ENCODE results near the gene KCNH2.

The KCNH2 gene

GRCh38 chr7:150972023-150972468 is 6.1 kb downstream of the KCNH2 start:
- Histone ChIP-seq H3K27me3 (ENCODE audit: insufficient read depth, poor library complexity, severe bottlenecking) (peaks cover 22% of the 10 kb centered on the region), H3K36me3 (ENCODE audit: low read depth) (no peaks in the 10 kb centered on the region), H3K4me1 (ENCODE audit: insufficient read depth, poor library complexity, severe bottlenecking) (no peaks in the 10 kb centered on the region), H3K9me3 (ENCODE audit: severe bottlenecking) (no peaks in the 10 kb centered on the region), H3K27ac (ENCODE audit: poor library complexity, severe bottlenecking) (no peak overlapping the region), H3K4me3 (ENCODE audit: severe bottlenecking) (no peak overlapping the region)
- DNase-seq (ENCODE audit: low spot score) (no peak), ATAC-seq (ENCODE audit: low read depth) (no peak)
- TF ChIP-seq, protein P1, sequence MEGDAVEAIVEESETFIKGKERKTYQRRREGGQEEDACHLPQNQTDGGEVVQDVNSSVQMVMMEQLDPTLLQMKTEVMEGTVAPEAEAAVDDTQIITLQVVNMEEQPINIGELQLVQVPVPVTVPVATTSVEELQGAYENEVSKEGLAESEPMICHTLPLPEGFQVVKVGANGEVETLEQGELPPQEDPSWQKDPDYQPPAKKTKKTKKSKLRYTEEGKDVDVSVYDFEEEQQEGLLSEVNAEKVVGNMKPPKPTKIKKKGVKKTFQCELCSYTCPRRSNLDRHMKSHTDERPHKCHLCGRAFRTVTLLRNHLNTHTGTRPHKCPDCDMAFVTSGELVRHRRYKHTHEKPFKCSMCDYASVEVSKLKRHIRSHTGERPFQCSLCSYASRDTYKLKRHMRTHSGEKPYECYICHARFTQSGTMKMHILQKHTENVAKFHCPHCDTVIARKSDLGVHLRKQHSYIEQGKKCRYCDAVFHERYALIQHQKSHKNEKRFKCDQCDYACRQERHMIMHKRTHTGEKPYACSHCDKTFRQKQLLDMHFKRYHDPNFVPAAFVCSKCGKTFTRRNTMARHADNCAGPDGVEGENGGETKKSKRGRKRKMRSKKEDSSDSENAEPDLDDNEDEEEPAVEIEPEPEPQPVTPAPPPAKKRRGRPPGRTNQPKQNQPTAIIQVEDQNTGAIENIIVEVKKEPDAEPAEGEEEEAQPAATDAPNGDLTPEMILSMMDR (IDR thresholded peaks at IDR 0.05; ENCODE audit: poor library complexity, severe bottlenecking), result no peak

- TF ChIP-seq, protein P1 (IDR thresholded peaks at IDR 0.05; ENCODE audit: poor library complexity, severe bottlenecking), result no peak
- Histone ChIP-seq H3K9me3 (ENCODE audit: severe bottlenecking) (no peaks in the 10 kb centered on the region), H3K36me3 (ENCODE audit: low read depth) (no peaks in the 10 kb centered on the region), H3K4me1 (ENCODE audit: insufficient read depth, poor library complexity, severe bottlenecking) (no peaks in the 10 kb centered on the region), H3K4me3 (ENCODE audit: severe bottlenecking) (no peak overlapping the region), H3K27me3 (ENCODE audit: insufficient read depth, poor library complexity, severe bottlenecking) (peaks cover 18% of the 10 kb centered on the region), H3K27ac (ENCODE audit: poor library complexity, severe bottlenecking) (no peak overlapping the region)
- ATAC-seq (ENCODE audit: low read depth), result no peak
- DNase-seq (ENCODE audit: low spot score), result no peak
Observed at GRCh38 chr7:150971242-150972022, 6.7 kb downstream of the KCNH2 start.

GRCh38 chr7:150970424-150970823 is 7.7 kb downstream of the KCNH2 start:
- no peaks in the 10 kb centered on the region for H3K36me3 ChIP-seq (ENCODE audit: low read depth)
- H3K27me3 ChIP-seq (ENCODE audit: insufficient read depth, poor library complexity, severe bottlenecking), result peaks cover 13% of the 10 kb centered on the region
- no peak overlapping the region for H3K4me3 ChIP-seq (ENCODE audit: severe bottlenecking)
- TF ChIP-seq, protein P1 (IDR thresholded peaks at IDR 0.05; ENCODE audit: poor library complexity, severe bottlenecking), result no peak
- H3K4me1 ChIP-seq (ENCODE audit: insufficient read depth, poor library complexity, severe bottlenecking), result no peaks in the 10 kb centered on the region
- DNase-seq (ENCODE audit: low spot score) (no peak), ATAC-seq (ENCODE audit: low read depth) (no peak)
- no peak overlapping the region for H3K27ac ChIP-seq (ENCODE audit: poor library complexity, severe bottlenecking)
- H3K9me3 ChIP-seq (ENCODE audit: severe bottlenecking), result no peaks in the 10 kb centered on the region

DNA sequence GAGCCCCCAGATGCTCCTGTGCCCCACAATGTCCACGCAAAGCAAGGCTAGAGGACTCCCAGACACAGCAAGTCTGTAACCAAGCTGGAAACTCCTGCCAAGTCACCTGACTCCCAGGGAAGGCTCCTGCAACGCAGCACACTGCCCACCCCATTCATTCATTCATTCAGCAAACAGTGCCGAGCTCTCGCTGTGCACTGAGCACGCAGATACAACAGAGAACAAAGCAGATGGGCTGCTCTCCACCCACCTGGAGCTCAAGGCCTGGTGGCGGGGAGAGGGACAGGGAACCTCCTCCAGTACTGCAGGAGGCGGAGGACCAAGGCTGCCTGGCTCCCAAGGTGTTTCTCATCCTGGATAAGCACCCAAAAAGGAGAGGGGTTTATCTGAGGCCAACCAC is 8.6 kb downstream of the KCNH2 start:
- DNase-seq (ENCODE audit: low spot score) (no peak), ATAC-seq (ENCODE audit: low read depth) (no peak)
- Histone ChIP-seq H3K36me3 (ENCODE audit: low read depth) (no peaks in the 10 kb centered on the region), H3K27ac (ENCODE audit: poor library complexity, severe bottlenecking) (no peak overlapping the region), H3K4me3 (ENCODE audit: severe bottlenecking) (no peak overlapping the region), H3K27me3 (ENCODE audit: insufficient read depth, poor library complexity, severe bottlenecking) (peaks cover 10% of the 10 kb centered on the region), H3K4me1 (ENCODE audit: insufficient read depth, poor library complexity, severe bottlenecking) (no peaks in the 10 kb centered on the region), H3K9me3 (ENCODE audit: severe bottlenecking) (no peaks in the 10 kb centered on the region)
- TF ChIP-seq, protein P1 (IDR thresholded peaks at IDR 0.05; ENCODE audit: poor library complexity, severe bottlenecking), result no peak

- no peak for DNase-seq (ENCODE audit: low spot score)
Observed at GRCh38 chr7:150968734-150969372, 9.3 kb downstream of the KCNH2 start.

More at GRCh38 chr7:150968734-150969372, 9.3 kb downstream of the KCNH2 start:
- H3K9me3 ChIP-seq (ENCODE audit: severe bottlenecking), result no peaks in the 10 kb centered on the region
- no peaks in the 10 kb centered on the region for H3K36me3 ChIP-seq (ENCODE audit: low read depth)
- no peak for ATAC-seq (ENCODE audit: low read depth)
- H3K27me3 ChIP-seq (ENCODE audit: insufficient read depth, poor library complexity, severe bottlenecking), result peaks cover 10% of the 10 kb centered on the region
- no peaks in the 10 kb centered on the region for H3K4me1 ChIP-seq (ENCODE audit: insufficient read depth, poor library complexity, severe bottlenecking)
- TF ChIP-seq, protein P1 (IDR thresholded peaks at IDR 0.05; ENCODE audit: poor library complexity, severe bottlenecking), result no peak
- H3K27ac ChIP-seq (ENCODE audit: poor library complexity, severe bottlenecking), result no peak overlapping the region
- H3K4me3 ChIP-seq (ENCODE audit: severe bottlenecking), result no peak overlapping the region

Measured in RWPE2 (cell line).